Mesothelial cell of epicardium (in vitro differentiated cells): ENCODE data around the gene EIF3K. TPM values are rescaled to one million over a fixed set of nuclear protein-coding genes. Genes with fewer than 3 reads are reported as not detected.

Experiments used
- DNase-seq, 2 experiments: peaks; one replicate each; pipeline ENCODE4 v3.0.0; 2021; ENCODE audit warnings: low spot score in 2 of 2; ENCODE audit not compliant: unreplicated experiment in 2 of 2
- H3K27ac Mint-ChIP-seq: 2 replicates; pipeline ENCODE4 v1.8.0; 2021; ENCODE audit warnings: mixed read lengths
- H3K27me3 Mint-ChIP-seq: 2 replicates; pipeline ENCODE4 v1.8.0; 2021; ENCODE audit warnings: low read depth, mixed read lengths
- H3K36me3 Mint-ChIP-seq: 2 replicates; pipeline ENCODE4 v1.8.0; 2021; ENCODE audit warnings: mixed read lengths
- H3K4me1 Mint-ChIP-seq: 2 replicates; pipeline ENCODE4 v1.8.0; 2021; ENCODE audit warnings: mixed read lengths
- H3K4me3 Mint-ChIP-seq: 2 replicates; pipeline ENCODE4 v1.8.0; 2021; ENCODE audit warnings: mild to moderate bottlenecking, moderate library complexity, mixed read lengths
- H3K9me3 Mint-ChIP-seq: 2 replicates; pipeline ENCODE4 v1.8.0; 2021; ENCODE audit warnings: mixed read lengths
- CTCF ChIP-seq: fragments of 200-600 bp; sonication (generic); IDR thresholded peaks from one replicate; pipeline ENCODE4 v1.5.0; 2021; ENCODE audit warnings: antibody characterized with exemption; ENCODE audit not compliant: unreplicated experiment
- total RNA-seq: library from RNA; stranded (reverse); gene quantifications from 3 replicates; pipeline ENCODE4 v1.2.1, GENCODE V29; 2021

Gene EIF3K
- total RNA-seq, 1 donor from 2014 or later, result 198 TPM

GRCh38 chr19:38615007-38615581, 3.9 kb upstream of the EIF3K start:
- Mint-ChIP-seq H3K27ac (peak overlapping the region; percentile 1), H3K9me3 (no peaks in the 10 kb centered on the region), H3K4me3 (no peak overlapping the region), H3K27me3 (no peaks in the 10 kb centered on the region), H3K36me3 (no peaks in the 10 kb centered on the region), H3K4me1 (peaks cover 21% of the 10 kb centered on the region)
- no peak for DNase-seq
- TF ChIP-seq CTCF, result no peak

GRCh38 chr19:38616265-38616664, 2.7 kb upstream of the EIF3K start:
- no peaks in the 10 kb centered on the region for H3K9me3 Mint-ChIP-seq
- peaks cover 22% of the 10 kb centered on the region for H3K4me1 Mint-ChIP-seq
- H3K27me3 Mint-ChIP-seq, result no peaks in the 10 kb centered on the region
- no peak overlapping the region for H3K27ac Mint-ChIP-seq
- DNase-seq, result no peak
- H3K36me3 Mint-ChIP-seq, result no peaks in the 10 kb centered on the region
- TF ChIP-seq CTCF, result no peak
- H3K4me3 Mint-ChIP-seq, result no peak overlapping the region

GRCh38 chr19:38617283-38617763, 1.7 kb upstream of the EIF3K start:
- Mint-ChIP-seq H3K4me3 (peak overlapping the region; percentile 47), H3K9me3 (no peaks in the 10 kb centered on the region), H3K4me1 (peaks cover 22% of the 10 kb centered on the region), H3K27me3 (no peaks in the 10 kb centered on the region), H3K27ac (no peak overlapping the region), H3K36me3 (peaks cover 8% of the 10 kb centered on the region)
- no peak for TF ChIP-seq CTCF
- no peak for DNase-seq

- H3K9me3 Mint-ChIP-seq, result no peaks in the 10 kb centered on the region
Measured at GRCh38 chr19:38617764-38618589, 1.0 kb upstream of the EIF3K start, which contains the start of gene MAP4K1. Gene MAP4K1 (minus strand): TSS chr19:38617953. CDS start chr19:38617895, 58 bp downstream.

More at GRCh38 chr19:38617764-38618589, 1.0 kb upstream of the EIF3K start, which contains the start of gene MAP4K1:
- Mint-ChIP-seq H3K4me3 (peak within 1 kb of the TSS; percentile 96), H3K27ac (peak within 1 kb of the TSS; percentile 98), H3K36me3 (peaks cover 8% of the 10 kb centered on the region), H3K4me1 (peaks cover 22% of the 10 kb centered on the region), H3K27me3 (no peaks in the 10 kb centered on the region)
- TF ChIP-seq CTCF, result no peak
- no peak for DNase-seq
